Lung (tissue), 12 donors: ENCODE measurements around the gene FLNB. TPM values are rescaled to one million over a fixed set of nuclear protein-coding genes. Genes with fewer than 3 reads are reported as not detected.

Source experiments
- ATAC-seq: fragments of 200-7000 bp; cut with Tn5 transposase; one replicate; pipeline ENCODE4 v1.9.1; 2020; ENCODE audit warnings: moderate number of reproducible peaks; ENCODE audit not compliant: insufficient read depth, low FRiP score
- DNase-seq, 3 donors: peaks; one replicate each; pipeline ENCODE4 v3.0.0-alpha.2; 2013 to 2017
- H3K27ac ChIP-seq, 2 donors: one replicate each; pipeline ENCODE4 v1.5.1; 2013; ENCODE audit warnings: mild to moderate bottlenecking in 2 of 2, moderate library complexity in 2 of 2, control low read depth in 1 of 2, inconsistent platforms in 1 of 2, low read depth in 1 of 2, low read length in 1 of 2
- H3K27me3 ChIP-seq, 3 donors: one replicate each; pipeline ENCODE4 v1.5.1; 2013; ENCODE audit warnings: low read length in 2 of 3; ENCODE audit not compliant: control insufficient read depth in 3 of 3, insufficient read depth in 3 of 3
- H3K36me3 ChIP-seq, 4 donors: one replicate each; pipeline ENCODE4 v1.5.1; 2013; ENCODE audit warnings: low read length in 4 of 4, mild to moderate bottlenecking in 1 of 4, moderate library complexity in 1 of 4; ENCODE audit not compliant: control insufficient read depth in 4 of 4, insufficient read depth in 4 of 4
- H3K4me1 ChIP-seq, 5 donors: one replicate each; pipeline ENCODE4 v1.5.1; 2013; ENCODE audit warnings: low read length in 5 of 5, mild to moderate bottlenecking in 2 of 5, moderate library complexity in 1 of 5; ENCODE audit not compliant: control insufficient read depth in 5 of 5, insufficient read depth in 5 of 5
- H3K4me3 ChIP-seq: one replicate; pipeline ENCODE4 v1.5.1; 2013; ENCODE audit warnings: mild to moderate bottlenecking, control low read depth, moderate library complexity
- H3K9ac ChIP-seq, 2 donors: one replicate each; pipeline ENCODE4 v1.5.1; 2013; ENCODE audit warnings: low read length in 2 of 2, control low read depth in 1 of 2; ENCODE audit not compliant: insufficient read depth in 1 of 2
- H3K9me3 ChIP-seq, 4 donors: one replicate each; pipeline ENCODE4 v1.5.1; 2013; ENCODE audit warnings: low read length in 3 of 4, mild to moderate bottlenecking in 1 of 4, moderate library complexity in 1 of 4; ENCODE audit not compliant: control insufficient read depth in 4 of 4, insufficient read depth in 3 of 4
- CTCF ChIP-seq: IDR thresholded peaks from 2 replicates; pipeline ENCODE4 v1.5.1; 2012; ENCODE audit warnings: mild to moderate bottlenecking; ENCODE audit errors: control extremely low read depth, extremely low read depth
- WGBS, 2 donors: extraction: QIAGEN DNeasy Blood & Tissue Kit; methylation state at CpG; one replicate each; pipeline ENCODE4 v1.1.7; 2013; 5-methylcytosine and 5-hydroxymethylcytosine counted together
- polyA plus RNA-seq, 2 donors: library from polyadenylated mRNA; stranded (reverse); fragments of 200-250 nt; gene quantifications; one replicate each; pipeline ENCODE4 v1.2.1, GENCODE V29; 2013
- total RNA-seq, 2 donors: library from RNA; depleted of rRNA in 1 of 2; stranded (reverse); fragments of >200 nt in 1 of 2; gene quantifications; one replicate each; pipeline ENCODE4 v1.2.1, GENCODE V29; 2014 to 2021
- donor health status: control.
- donor health status: control.
- donor health status: Bipolar disorder and iron deficiency.
- donor health status: healthy.
- donor health status: DM: yes; HTN: yes; CAD: no.

FLNB gene
- total and polyA plus RNA-seq, 4 donors = 32.4 to 122 (median 93.7) TPM

- TF ChIP-seq CTCF = no peak
- peaks cover 0 to 3% (median 0%) of the 10 kb centered on the region in 5 donors for H3K4me1 ChIP-seq
- no peaks in the 10 kb centered on the region for H3K9me3 ChIP-seq
- no peak for DNase-seq
- no peak overlapping the region for H3K9ac ChIP-seq
- H3K4me3 ChIP-seq = no peak overlapping the region
- no peaks in the 10 kb centered on the region for H3K27me3 ChIP-seq
- ATAC-seq = no peak
- no peak overlapping the region for H3K27ac ChIP-seq
- no peaks in the 10 kb centered on the region for H3K36me3 ChIP-seq
- 67 to 82% methylated on average over 10 of the region's 10 CpGs for WGBS, 2 donors
Measured at GRCh38 chr3:58191361-58191991, 183.3 kb downstream of the FLNB start.

- Histone ChIP-seq H3K4me3 (no peak overlapping the region), H3K27ac (no peak overlapping the region), H3K27me3 (no peaks in the 10 kb centered on the region), H3K36me3 (no peaks in the 10 kb centered on the region), H3K9ac (no peak overlapping the region), H3K4me1 (peaks cover 0 to 3% (median 0%) of the 10 kb centered on the region in 5 donors), H3K9me3 (no peaks in the 10 kb centered on the region)
- DNase-seq (no peak), ATAC-seq (no peak)
- 88 to 94% methylated on average over 5 of the region's 5 CpGs for WGBS, 2 donors
- no peak for TF ChIP-seq CTCF
Measured at GRCh38 chr3:58192069-58192468, 183.8 kb downstream of the FLNB start.

GRCh38 chr3:58193682-58194407 is 185.6 kb downstream of the FLNB start:
- Histone ChIP-seq H3K4me3 (no peak overlapping the region), H3K9me3 (no peaks in the 10 kb centered on the region), H3K27ac (no peak overlapping the region), H3K27me3 (no peaks in the 10 kb centered on the region), H3K4me1 (peaks cover 0 to 3% (median 0%) of the 10 kb centered on the region in 5 donors), H3K36me3 (no peaks in the 10 kb centered on the region), H3K9ac (no peak overlapping the region)
- 94 to 95% methylated on average over 12 of the region's 12 CpGs for WGBS, 2 donors
- DNase-seq (no peak), ATAC-seq (no peak)
- TF ChIP-seq CTCF = no peak
